Kidney (tissue), 14 donors: ENCODE measurements around the gene NBAS. TPM values are rescaled to one million over a fixed set of nuclear protein-coding genes. Genes with fewer than 3 reads are reported as not detected.

ENCODE experiments used
- DNase-seq, 5 donors: peaks; one replicate each; pipeline ENCODE4 v3.0.0-alpha.2; 2013 to 2020
- FAIRE-seq: peaks from 2 replicates; lab custom pipeline; 2012; peaks lifted over from hg19 to GRCh38; lab: Jason Lieb, UNC
- H3K27ac ChIP-seq, 2 donors: one replicate each; pipeline ENCODE4 v1.7.0; 2013; ENCODE audit warnings: low read depth in 2 of 2, low read length in 2 of 2, inconsistent platforms in 1 of 2
- H3K27me3 ChIP-seq: one replicate; pipeline ENCODE4 v1.7.1; 2013; ENCODE audit warnings: low read length, inconsistent platforms; ENCODE audit not compliant: control insufficient read depth, insufficient read depth
- H3K36me3 ChIP-seq, 3 donors: one replicate each; pipeline versions ENCODE4 v1.7.0 to v1.7.1; 2013; ENCODE audit warnings: low read length in 3 of 3, control low read depth in 1 of 3, inconsistent platforms in 1 of 3; ENCODE audit not compliant: insufficient read depth in 3 of 3, control insufficient read depth in 2 of 3
- H3K4me1 ChIP-seq, 3 donors: one replicate each; pipeline versions ENCODE4 v1.7.0 to v1.7.1; 2013; ENCODE audit warnings: low read length in 3 of 3, inconsistent platforms in 1 of 3, low read depth in 1 of 3; ENCODE audit not compliant: control insufficient read depth in 2 of 3, insufficient read depth in 2 of 3
- H3K4me3 ChIP-seq, 3 donors: one replicate each; pipeline versions ENCODE4 v1.7.0 to v1.8.1; 2013; ENCODE audit warnings: low read length in 3 of 3, control low read depth in 1 of 3, inconsistent platforms in 1 of 3
- H3K9ac ChIP-seq, 3 donors: one replicate each; pipeline versions ENCODE4 v1.7.0 to v1.7.1; 2013; ENCODE audit warnings: low read length in 3 of 3, control low read depth in 1 of 3, inconsistent platforms in 1 of 3
- H3K9me3 ChIP-seq, 3 donors: one replicate each; pipeline versions ENCODE4 v1.7.0 to v1.7.1; 2013; ENCODE audit warnings: low read length in 3 of 3, control low read depth in 1 of 3, inconsistent platforms in 1 of 3; ENCODE audit not compliant: control insufficient read depth in 2 of 3, insufficient read depth in 1 of 3
- CTCF ChIP-seq: IDR thresholded peaks from 3 replicates; pipeline ENCODE4 v1.5.1; 2012; ENCODE audit warnings: mild to moderate bottlenecking, moderate library complexity, borderline replicate concordance; ENCODE audit not compliant: insufficient read depth; ENCODE audit errors: extremely low read depth
- intact Hi-C: fragments of 100-400 bp; cut with DNase I; formaldehyde crosslinking; loops from one replicate; pipeline ENCODE4 v1.11.1; 2022
- polyA plus RNA-seq: library from polyadenylated mRNA; stranded (reverse); fragments of 350-450 nt; fragmentation: Illumina TruSeq; extraction: RNeasy Lipid Tissue Mini Kit (QIAGEN cat#74804); gene quantifications from one replicate; pipeline ENCODE4 v1.2.3, GENCODE V29; 2014; ENCODE audit warnings: low read depth, low replicate concordance; ENCODE audit not compliant: insufficient read depth
- total RNA-seq: library from RNA; stranded (reverse); fragmentation: NEBNext Ultra II Directional; extraction: Animal tissue kit (Norgen Biotek cat#: 25700); gene quantifications from one replicate; pipeline ENCODE4 v1.2.1, GENCODE V29; 2021
- donor health status: control.
- donor health status: control.
- donor health status: control.
- donor health status: control.
- donor health status: control.
- donor health status: DM: yes; HTN: yes; CAD: no.
- donor health status: Normal renal cell carcinoma (clear cell type).

The NBAS gene
- total and polyA plus RNA-seq, 2 donors from 2014 or later = 40.8 to 44.2 TPM

DNA sequence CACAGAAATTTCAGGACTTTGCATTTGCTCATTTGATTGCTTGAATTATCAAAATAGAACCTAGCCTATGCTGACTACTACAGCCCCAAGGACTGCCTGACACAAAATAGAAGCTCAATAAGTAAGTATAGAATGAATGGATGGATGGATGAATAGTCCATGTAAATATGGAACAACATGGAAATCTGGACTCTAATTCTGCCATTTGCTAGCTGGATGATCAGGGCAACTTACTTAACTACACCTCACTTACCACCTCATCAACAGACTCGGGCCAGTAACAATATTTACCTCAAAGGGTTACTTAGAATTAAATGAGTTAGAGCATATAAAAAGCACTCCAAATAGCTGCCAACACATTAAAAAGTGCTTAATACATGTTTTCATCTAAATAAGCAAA, 50.6 kb downstream of the NBAS start:
- Histone ChIP-seq H3K36me3 (peaks cover 0 to 14% (median 2%) of the 10 kb centered on the region in 3 donors), H3K27ac (no peak overlapping the region)
- no peak for FAIRE-seq

GRCh38 chr2:15510131-15510530, 51.0 kb downstream of the NBAS start:
- Histone ChIP-seq H3K27me3 (no peaks in the 10 kb centered on the region), H3K9ac (no peak overlapping the region), H3K36me3 (peaks cover 0 to 14% (median 2%) of the 10 kb centered on the region in 3 donors), H3K4me3 (no peak overlapping the region), H3K9me3 (no peaks in the 10 kb centered on the region), H3K4me1 (no peaks in the 10 kb centered on the region), H3K27ac (no peak overlapping the region)
- no peak for TF ChIP-seq CTCF
- DNase-seq (no peak), FAIRE-seq (no peak)
- intact Hi-C loops = no loop called here

More for the DNA sequence above, 50.6 kb downstream of the NBAS start:
- no peak overlapping the region for H3K9ac ChIP-seq
- H3K9me3 ChIP-seq = no peaks in the 10 kb centered on the region
- no peak overlapping the region for H3K4me3 ChIP-seq
- DNase-seq = no peak
- no peaks in the 10 kb centered on the region for H3K27me3 ChIP-seq
- intact Hi-C loops = no loop called here
- TF ChIP-seq CTCF = no peak
- no peaks in the 10 kb centered on the region for H3K4me1 ChIP-seq

- DNase-seq (no peak), FAIRE-seq (no peak)
- no peaks in the 10 kb centered on the region for H3K27me3 ChIP-seq
- H3K36me3 ChIP-seq = peaks cover 2 to 14% (median 6%) of the 10 kb centered on the region in 3 donors
- no peak overlapping the region for H3K4me3 ChIP-seq
- no peaks in the 10 kb centered on the region for H3K9me3 ChIP-seq
- intact Hi-C loops = no loop called here
- no peaks in the 10 kb centered on the region for H3K4me1 ChIP-seq
- H3K27ac ChIP-seq = no peak overlapping the region
- no peak overlapping the region for H3K9ac ChIP-seq
- TF ChIP-seq CTCF = no peak
These were observed 53.4 kb downstream of the NBAS start for GRCh38 chr2:15507697-15508096.

GRCh38 chr2:15507061-15507460, 54.1 kb downstream of the NBAS start:
- no peaks in the 10 kb centered on the region for H3K9me3 ChIP-seq
- DNase-seq = no peak
- H3K27ac ChIP-seq = no peak overlapping the region
- intact Hi-C loops = no loop called here
- no peak overlapping the region for H3K9ac ChIP-seq
- H3K4me1 ChIP-seq = no peaks in the 10 kb centered on the region
- FAIRE-seq = no peak
- TF ChIP-seq CTCF = no peak
- no peak overlapping the region for H3K4me3 ChIP-seq
- no peaks in the 10 kb centered on the region for H3K27me3 ChIP-seq
- H3K36me3 ChIP-seq = peaks cover 5 to 14% (median 6%) of the 10 kb centered on the region in 3 donors
